Measurements from ENCODE around the gene BLACAT1.

DNA sequence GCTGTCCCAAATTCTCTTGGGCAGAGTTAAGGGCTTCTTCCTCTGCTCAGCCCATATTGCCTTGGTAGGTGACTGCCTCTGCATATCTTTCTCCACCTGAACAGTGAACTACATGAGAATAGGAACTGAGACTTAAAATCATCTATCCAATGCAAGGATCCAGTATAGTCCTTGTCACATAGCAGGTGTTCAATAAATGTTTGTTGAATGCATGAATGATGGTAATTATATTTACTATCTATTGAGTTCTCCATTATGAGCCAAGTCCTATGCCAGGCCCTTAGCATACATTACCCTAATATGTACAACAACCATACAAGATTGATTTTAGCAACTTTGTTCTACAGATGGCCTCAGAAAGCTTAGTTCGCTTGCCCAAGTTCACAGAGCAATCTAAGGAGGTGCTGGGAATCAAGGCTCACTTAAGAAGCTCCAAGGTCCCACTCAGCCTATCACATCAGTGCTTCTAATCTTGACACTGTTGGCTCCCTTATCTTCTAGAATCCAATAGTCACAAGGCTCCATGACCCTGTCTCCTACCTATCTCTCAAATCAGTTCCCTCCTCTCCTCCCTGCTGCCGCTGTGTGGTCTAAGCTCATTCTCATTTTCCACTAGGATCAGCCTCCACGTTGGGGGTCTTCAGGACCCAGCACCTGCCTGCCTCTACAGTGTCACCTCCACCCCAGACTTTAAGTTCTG lies 46.4 kb upstream of the BLACAT1 start:
- TF ChIP-seq, protein P1, sequence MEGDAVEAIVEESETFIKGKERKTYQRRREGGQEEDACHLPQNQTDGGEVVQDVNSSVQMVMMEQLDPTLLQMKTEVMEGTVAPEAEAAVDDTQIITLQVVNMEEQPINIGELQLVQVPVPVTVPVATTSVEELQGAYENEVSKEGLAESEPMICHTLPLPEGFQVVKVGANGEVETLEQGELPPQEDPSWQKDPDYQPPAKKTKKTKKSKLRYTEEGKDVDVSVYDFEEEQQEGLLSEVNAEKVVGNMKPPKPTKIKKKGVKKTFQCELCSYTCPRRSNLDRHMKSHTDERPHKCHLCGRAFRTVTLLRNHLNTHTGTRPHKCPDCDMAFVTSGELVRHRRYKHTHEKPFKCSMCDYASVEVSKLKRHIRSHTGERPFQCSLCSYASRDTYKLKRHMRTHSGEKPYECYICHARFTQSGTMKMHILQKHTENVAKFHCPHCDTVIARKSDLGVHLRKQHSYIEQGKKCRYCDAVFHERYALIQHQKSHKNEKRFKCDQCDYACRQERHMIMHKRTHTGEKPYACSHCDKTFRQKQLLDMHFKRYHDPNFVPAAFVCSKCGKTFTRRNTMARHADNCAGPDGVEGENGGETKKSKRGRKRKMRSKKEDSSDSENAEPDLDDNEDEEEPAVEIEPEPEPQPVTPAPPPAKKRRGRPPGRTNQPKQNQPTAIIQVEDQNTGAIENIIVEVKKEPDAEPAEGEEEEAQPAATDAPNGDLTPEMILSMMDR (IDR thresholded peaks at IDR 0.05; ENCODE audit: low read depth, low read length): no peak
- no peak for TF ChIP-seq EZH2phosphoT487 (IDR thresholded peaks at IDR 0.05; ENCODE audit: low read depth)

All from OCI-LY3 (cell line).